Activated CD4-positive, alpha-beta T cell treated with anti-CD3 and anti-CD28 coated beads for 36 hours (primary cell): Measurements from ENCODE around the gene TMC2. TPM values are rescaled to one million over a fixed set of nuclear protein-coding genes. Genes with fewer than 3 reads are reported as not detected.
"Not testable (repeated sequence)": the region's sequence is repeated elsewhere in the genome, so short reads cannot be mapped to it uniquely, and the experiment has no call there.

ENCODE experiments used
- ATAC-seq: fragments of 200-7000 bp; cut with Tn5 transposase; one replicate; pipeline ENCODE4 v1.10.0; 2021; ENCODE audit warnings: mild to moderate bottlenecking, moderate library complexity
- CTCF ChIA-PET: fragments of 350-600 bp; sonication (Branson Sonifier 250); formaldehyde crosslinking; loops from one replicate; lab custom pipeline; 2021; ENCODE audit warnings: antibody characterized with exemption; lab: Charles Lee
- POLR2A ChIA-PET: fragments of 350-600 bp; sonication (Branson Sonifier 250); formaldehyde crosslinking; loops from one replicate; lab custom pipeline; 2021; ENCODE audit warnings: antibody characterized with exemption, inconsistent platforms; lab: Charles Lee
- DNase-seq: peaks from one replicate; pipeline ENCODE4 v3.0.0-alpha.2; 2020
- H3K27ac Mint-ChIP-seq: one replicate; pipeline ENCODE4 v1.8.0; 2021; ENCODE audit warnings: mixed read lengths
- H3K27me3 Mint-ChIP-seq: one replicate; pipeline ENCODE4 v1.8.0; 2021; ENCODE audit warnings: mixed read lengths
- H3K36me3 Mint-ChIP-seq: one replicate; pipeline ENCODE4 v1.8.0; 2021; ENCODE audit warnings: low read depth, mixed read lengths
- H3K4me1 Mint-ChIP-seq: one replicate; pipeline ENCODE4 v1.8.0; 2021; ENCODE audit warnings: mixed read lengths
- H3K4me3 Mint-ChIP-seq: one replicate; pipeline ENCODE4 v1.8.0; 2021; ENCODE audit warnings: mild to moderate bottlenecking, moderate library complexity, mixed read lengths
- H3K9me3 Mint-ChIP-seq: one replicate; pipeline ENCODE4 v1.8.0; 2021; ENCODE audit warnings: low read depth, mixed read lengths
- intact Hi-C, 2 experiments: fragments of 100-400 bp; cut with DNase I in 1 of 2; cut with micrococcal nuclease in 1 of 2; formaldehyde crosslinking; loops; one replicate each; pipeline versions ENCODE4 v1.14.2 to v1.15.1; 2022 to 2024; cut with DNase I, micrococcal nuclease
- total RNA-seq, 2 experiments: library from RNA; stranded (reverse); gene quantifications; one replicate each; pipeline ENCODE4 v1.2.3, GENCODE V29; 2021

Gene TMC2, protein sequence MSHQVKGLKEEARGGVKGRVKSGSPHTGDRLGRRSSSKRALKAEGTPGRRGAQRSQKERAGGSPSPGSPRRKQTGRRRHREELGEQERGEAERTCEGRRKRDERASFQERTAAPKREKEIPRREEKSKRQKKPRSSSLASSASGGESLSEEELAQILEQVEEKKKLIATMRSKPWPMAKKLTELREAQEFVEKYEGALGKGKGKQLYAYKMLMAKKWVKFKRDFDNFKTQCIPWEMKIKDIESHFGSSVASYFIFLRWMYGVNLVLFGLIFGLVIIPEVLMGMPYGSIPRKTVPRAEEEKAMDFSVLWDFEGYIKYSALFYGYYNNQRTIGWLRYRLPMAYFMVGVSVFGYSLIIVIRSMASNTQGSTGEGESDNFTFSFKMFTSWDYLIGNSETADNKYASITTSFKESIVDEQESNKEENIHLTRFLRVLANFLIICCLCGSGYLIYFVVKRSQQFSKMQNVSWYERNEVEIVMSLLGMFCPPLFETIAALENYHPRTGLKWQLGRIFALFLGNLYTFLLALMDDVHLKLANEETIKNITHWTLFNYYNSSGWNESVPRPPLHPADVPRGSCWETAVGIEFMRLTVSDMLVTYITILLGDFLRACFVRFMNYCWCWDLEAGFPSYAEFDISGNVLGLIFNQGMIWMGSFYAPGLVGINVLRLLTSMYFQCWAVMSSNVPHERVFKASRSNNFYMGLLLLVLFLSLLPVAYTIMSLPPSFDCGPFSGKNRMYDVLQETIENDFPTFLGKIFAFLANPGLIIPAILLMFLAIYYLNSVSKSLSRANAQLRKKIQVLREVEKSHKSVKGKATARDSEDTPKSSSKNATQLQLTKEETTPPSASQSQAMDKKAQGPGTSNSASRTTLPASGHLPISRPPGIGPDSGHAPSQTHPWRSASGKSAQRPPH
- total RNA-seq = not detected

DNA sequence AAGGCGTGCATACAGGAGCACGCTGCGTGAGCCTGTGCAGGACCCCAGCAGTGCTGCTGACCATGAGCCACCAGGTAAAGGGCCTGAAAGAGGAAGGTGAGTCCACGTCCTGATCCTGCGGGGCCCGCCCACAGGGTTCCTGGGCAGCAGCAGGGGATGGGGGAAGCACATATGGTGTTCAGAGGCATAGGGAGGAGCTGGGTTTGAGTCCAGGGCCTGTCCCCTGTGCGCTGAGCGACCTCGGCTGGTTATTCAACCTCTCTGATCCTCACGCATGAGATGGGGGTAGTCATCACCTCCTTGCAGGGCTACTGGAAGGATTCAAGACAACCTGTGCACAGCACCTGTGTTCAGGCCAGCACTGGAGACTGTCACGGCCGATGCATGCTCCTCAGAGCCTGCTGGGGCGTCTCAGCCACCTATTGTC, at the start of gene TMC2:
TSS of gene TMC2 (plus strand) at position 14 of the 427 bp plus-strand sequence. CDS start at position 63, 49 bp downstream.
- H3K4me1 Mint-ChIP-seq = no peaks in the 10 kb centered on the region

DNA sequence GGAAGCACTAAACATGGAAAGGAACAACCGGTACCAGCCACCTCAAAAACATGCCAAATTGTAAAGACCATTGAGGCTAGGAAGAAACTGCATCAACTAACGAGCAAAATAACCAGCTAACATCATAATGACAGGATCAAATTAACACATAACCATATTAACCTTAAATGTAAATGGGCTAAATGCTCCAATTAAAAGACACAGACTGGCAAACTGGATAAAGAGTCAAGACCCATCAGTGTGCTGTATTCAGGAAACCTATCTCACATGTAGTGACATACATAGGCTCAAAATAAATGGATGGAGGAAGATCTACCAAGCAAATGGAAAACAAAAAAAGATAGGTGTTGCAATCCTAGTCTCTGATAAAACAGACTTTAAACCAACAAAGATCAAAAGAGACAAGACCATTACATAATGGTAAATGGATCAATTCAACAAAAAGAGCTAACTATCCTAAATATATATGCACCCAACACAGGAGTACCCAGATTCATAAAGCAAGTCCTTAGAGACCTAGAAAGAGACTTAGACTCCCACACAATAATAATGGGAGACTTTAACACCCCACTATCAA, 33.5 kb upstream of the TMC2 start:
- ATAC-seq, H3K27ac Mint-ChIP-seq, CTCF ChIA-PET, POLR2A ChIA-PET, H3K4me1 Mint-ChIP-seq, H3K4me3 Mint-ChIP-seq, H3K27me3 Mint-ChIP-seq, intact Hi-C loops, DNase-seq, H3K9me3 Mint-ChIP-seq: not testable (repeated sequence)
- H3K36me3 Mint-ChIP-seq = peaks cover 29% of the 10 kb centered on the region

More for the DNA sequence above, at the start of gene TMC2:
- ChIA-PET POLR2A (no interaction called here), CTCF (interaction anchor here (0.5 to 2.9 kb wide), 2 partner anchors 15 to 133 kb away, joined by 4 to 11 read pairs; no protein-coding TSS in a partner anchor)
- no peaks in the 10 kb centered on the region for H3K36me3 Mint-ChIP-seq
- ATAC-seq (no peak), DNase-seq (no peak)
- H3K27me3 Mint-ChIP-seq = peaks cover 14% of the 10 kb centered on the region
- intact Hi-C loops = no loop called here
- H3K4me3 Mint-ChIP-seq = no peak within 1 kb of the TSS
- no peak within 1 kb of the TSS for H3K27ac Mint-ChIP-seq
- no peaks in the 10 kb centered on the region for H3K9me3 Mint-ChIP-seq

GRCh38 chr20:2504803-2505202, 31.6 kb upstream of the TMC2 start:
- ChIA-PET POLR2A (interaction anchor here (0.6 kb wide), 1 partner anchor 40 kb away, joined by 8 read pairs; no protein-coding TSS in a partner anchor), CTCF (interaction anchor here (1.8 kb wide), 1 partner anchor 17 kb away, joined by 10 read pairs; no protein-coding TSS in a partner anchor)
- H3K4me3 Mint-ChIP-seq, H3K27ac Mint-ChIP-seq, intact Hi-C loops, H3K4me1 Mint-ChIP-seq, ATAC-seq, H3K27me3 Mint-ChIP-seq, H3K9me3 Mint-ChIP-seq, DNase-seq: not testable (repeated sequence)
- peaks cover 21% of the 10 kb centered on the region for H3K36me3 Mint-ChIP-seq

GRCh38 chr20:2506426-2506825, 29.9 kb upstream of the TMC2 start:
- peaks cover 12% of the 10 kb centered on the region for H3K36me3 Mint-ChIP-seq
- intact Hi-C loops = not testable (repeated sequence)

DNA sequence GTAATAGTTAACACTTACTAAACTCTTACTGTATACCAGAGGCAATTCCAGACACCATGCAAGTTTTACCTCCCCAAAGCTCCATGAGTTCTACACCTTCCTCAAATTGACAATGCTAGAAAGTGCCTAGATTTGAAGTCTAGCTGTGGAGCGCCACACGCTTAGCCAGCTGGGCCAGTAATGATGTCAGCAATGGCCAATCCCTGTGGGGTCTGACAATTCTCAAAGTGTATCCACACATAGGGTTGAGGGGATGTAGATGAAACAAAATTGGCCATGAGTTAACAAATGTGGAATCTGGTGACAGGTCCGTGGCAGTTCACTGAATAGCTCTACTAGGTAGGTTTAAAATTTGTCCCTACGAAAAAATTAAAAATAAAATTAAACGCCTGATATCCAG, 28.9 kb upstream of the TMC2 start:
- H3K4me3 Mint-ChIP-seq = peak overlapping the region; percentile 85
- intact Hi-C loops = no loop called here
- ChIA-PET POLR2A (interaction anchor here (3.4 kb wide), 1 partner anchor 37 kb away, joined by 12 read pairs; the partner anchor contains the start of gene SNRPB), CTCF (interaction anchor here (1.5 to 3.8 kb wide), 2 partner anchors 15 to 143 kb away, joined by 4 to 73 read pairs; no protein-coding TSS in a partner anchor)
- H3K36me3 Mint-ChIP-seq = peaks cover 7% of the 10 kb centered on the region
- H3K9me3 Mint-ChIP-seq = no peaks in the 10 kb centered on the region
- peaks cover 2% of the 10 kb centered on the region for H3K27me3 Mint-ChIP-seq
- DNase-seq (no peak), ATAC-seq (no peak)
- H3K27ac Mint-ChIP-seq = no peak overlapping the region
- peaks cover 8% of the 10 kb centered on the region for H3K4me1 Mint-ChIP-seq

More at GRCh38 chr20:2506426-2506825, 29.9 kb upstream of the TMC2 start:
- ATAC-seq, H3K27me3 Mint-ChIP-seq, H3K4me3 Mint-ChIP-seq, CTCF ChIA-PET, H3K9me3 Mint-ChIP-seq, H3K27ac Mint-ChIP-seq, POLR2A ChIA-PET, DNase-seq, H3K4me1 Mint-ChIP-seq: not testable (repeated sequence)

DNA sequence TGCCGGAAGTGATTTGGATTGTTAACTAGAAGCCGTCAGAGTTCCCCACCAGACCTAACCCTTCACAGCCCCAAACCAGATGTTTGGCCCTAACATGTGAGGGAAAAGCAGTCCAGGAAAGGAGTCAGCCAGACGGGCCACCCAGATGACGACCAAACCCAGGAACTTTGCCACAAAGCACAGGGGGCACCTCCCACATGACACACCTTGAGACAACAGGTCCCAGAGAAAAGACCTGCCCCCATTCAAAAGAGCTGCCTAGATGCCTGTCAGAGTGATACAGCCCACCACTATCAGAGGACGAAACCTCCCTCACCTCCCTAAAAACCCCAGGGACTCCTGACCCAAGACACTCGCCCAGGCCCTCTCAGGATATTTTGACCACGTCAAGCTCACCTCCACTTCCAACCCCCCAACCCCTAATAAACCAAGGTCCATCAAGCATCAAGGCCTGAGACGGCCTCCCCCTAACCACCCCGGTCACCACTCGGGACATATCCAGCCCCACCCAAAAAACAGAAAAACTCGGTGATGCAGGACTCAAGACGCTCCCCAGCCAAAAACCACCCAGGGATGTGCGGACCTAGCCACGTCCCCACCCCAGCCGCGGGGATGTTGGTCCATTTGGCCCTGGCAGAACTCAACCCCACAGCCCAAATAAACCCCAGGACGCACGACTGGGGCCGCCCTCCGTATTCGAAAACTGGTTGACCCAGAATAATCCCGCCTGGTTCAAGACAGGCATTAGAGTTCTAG, 28.3 kb upstream of the TMC2 start:
- Mint-ChIP-seq H3K27ac (peak overlapping the region; percentile 95), H3K4me1 (peaks cover 8% of the 10 kb centered on the region), H3K27me3 (peaks cover 2% of the 10 kb centered on the region), H3K4me3 (peak overlapping the region; percentile 85), H3K9me3 (no peaks in the 10 kb centered on the region), H3K36me3 (peaks cover 5% of the 10 kb centered on the region)
- ChIA-PET POLR2A (interaction anchor here (3.4 kb wide), 1 partner anchor 37 kb away, joined by 12 read pairs; the partner anchor contains the start of gene SNRPB), CTCF (interaction anchor here (1.5 to 3.8 kb wide), 2 partner anchors 14 to 142 kb away, joined by 4 to 73 read pairs; no protein-coding TSS in a partner anchor)
- intact Hi-C loops = loop anchor here (1.0 to 2.0 kb wide), 3 partner anchors 17 to 1042 kb away; partner anchors contain the start of genes NSFL1C (in 1 of the 2) and PTPRA (in 1 of the 2)
- ATAC-seq = peak; percentile 9
- DNase-seq = no peak

- H3K4me3 Mint-ChIP-seq = peak within 1 kb of the TSS; percentile 85
- peaks cover 8% of the 10 kb centered on the region for H3K4me1 Mint-ChIP-seq
- DNase-seq (peak; percentile 88), ATAC-seq (peak; percentile 95)
- peaks cover 3% of the 10 kb centered on the region for H3K36me3 Mint-ChIP-seq
- no peaks in the 10 kb centered on the region for H3K9me3 Mint-ChIP-seq
- peaks cover 5% of the 10 kb centered on the region for H3K27me3 Mint-ChIP-seq
- peak within 1 kb of the TSS; percentile 95 for H3K27ac Mint-ChIP-seq
- ChIA-PET CTCF (interaction anchor here (0.9 to 3.8 kb wide), 3 partner anchors 13 to 141 kb away, joined by 4 to 73 read pairs (median 6); no protein-coding TSS in a partner anchor), POLR2A (interaction anchor here (0.9 to 3.4 kb wide), 3 partner anchors 38 to 143 kb away, joined by 3 to 12 read pairs (median 5); partner anchors contain the start of gene SNRPB)
- intact Hi-C loops = loop anchor here (1.0 to 2.0 kb wide), 9 partner anchors 15 to 1043 kb away; partner anchors contain the start of genes SNRPB (in 2 of the 2), IDH3B (in 1 of the 2), NOP56 (in 1 of the 2) and NSFL1C (in 1 of the 2)
These were observed 27.5 kb upstream of the TMC2 start, which contains the start of gene ZNF343 for GRCh38 chr20:2508631-2509467. TSS of gene ZNF343 (minus strand) at chr20:2508915. CDS start at chr20:2493895, 15,020 bp downstream.

- intact Hi-C loops = loop anchor here (1.0 to 2.0 kb wide), 7 partner anchors 15 to 407 kb away; partner anchors contain the start of genes SNRPB (in 2 of the 2), IDH3B (in 1 of the 2), NOP56 (in 1 of the 2) and PCED1A (in 1 of the 2)
- Mint-ChIP-seq H3K27ac (peak overlapping the region; percentile 95), H3K9me3 (no peaks in the 10 kb centered on the region), H3K4me1 (peaks cover 8% of the 10 kb centered on the region), H3K4me3 (peak overlapping the region; percentile 85), H3K36me3 (peaks cover 3% of the 10 kb centered on the region), H3K27me3 (peaks cover 6% of the 10 kb centered on the region)
- CTCF ChIA-PET = interaction anchor here (0.5 to 3.8 kb wide), 3 partner anchors 13 to 1309 kb away, joined by 3 to 73 read pairs (median 6); no protein-coding TSS in a partner anchor
- POLR2A ChIA-PET = interaction anchor here (0.9 to 3.4 kb wide), 3 partner anchors 39 to 142 kb away, joined by 3 to 12 read pairs (median 5); partner anchors contain the start of gene SNRPB
- DNase-seq = no peak
- no peak for ATAC-seq
These were observed 26.9 kb upstream of the TMC2 start for GRCh38 chr20:2509468-2509781.

GRCh38 chr20:2509794-2510193, 26.6 kb upstream of the TMC2 start:
- CTCF ChIA-PET = interaction anchor here (0.5 to 3.8 kb wide), 3 partner anchors 12 to 1308 kb away, joined by 3 to 73 read pairs (median 6); no protein-coding TSS in a partner anchor
- Mint-ChIP-seq H3K27ac (no peak overlapping the region), H3K27me3 (peaks cover 7% of the 10 kb centered on the region), H3K36me3 (peaks cover 3% of the 10 kb centered on the region), H3K9me3 (no peaks in the 10 kb centered on the region), H3K4me3 (peak overlapping the region; percentile 85), H3K4me1 (peaks cover 8% of the 10 kb centered on the region)
- no peak for ATAC-seq
- DNase-seq = no peak
- intact Hi-C loops = loop anchor here (1.0 to 2.0 kb wide), 7 partner anchors 15 to 407 kb away; partner anchors contain the start of genes SNRPB (in 2 of the 2), IDH3B (in 1 of the 2), NOP56 (in 1 of the 2) and PCED1A (in 1 of the 2)
- POLR2A ChIA-PET = interaction anchor here (1.4 to 3.4 kb wide), 2 partner anchors 39 to 142 kb away, joined by 3 to 12 read pairs; partner anchors contain the start of gene SNRPB
